NCI-H2029 treated with DMSO at 0.1 percent for 48 hours (cell line): ENCODE measurements around the gene AGAP1.

Experiments
- DNase-seq: peaks from one replicate; lab custom pipeline; 2025; lab: John Stamatoyannopoulos, UW

AGAP1 gene

GRCh38 chr2:235533198-235533597 lies 39.4 kb downstream of the AGAP1 start:
- DNase-seq: no peak

GRCh38 chr2:235533616-235534385 lies 40.0 kb downstream of the AGAP1 start:
- DNase-seq: no peak

GRCh38 chr2:235534678-235535422 lies 41.0 kb downstream of the AGAP1 start:
- no peak for DNase-seq

GRCh38 chr2:235535423-235536130 lies 41.7 kb downstream of the AGAP1 start:
- no peak for DNase-seq

- DNase-seq: no peak
Observed at GRCh38 chr2:235536711-235537110, 42.9 kb downstream of the AGAP1 start.

GRCh38 chr2:235537186-235537585 lies 43.3 kb downstream of the AGAP1 start:
- no peak for DNase-seq

GRCh38 chr2:235537587-235537986 lies 43.7 kb downstream of the AGAP1 start:
- no peak for DNase-seq

GRCh38 chr2:235538144-235538639 lies 44.3 kb downstream of the AGAP1 start:
- DNase-seq: no peak

- DNase-seq: no peak
Observed at GRCh38 chr2:235538981-235539380, 45.1 kb downstream of the AGAP1 start.

GRCh38 chr2:235539773-235540172 lies 45.9 kb downstream of the AGAP1 start:
- no peak for DNase-seq

GRCh38 chr2:235541016-235541415 lies 47.2 kb downstream of the AGAP1 start:
- DNase-seq: no peak

- DNase-seq: peak; percentile 48
Observed at GRCh38 chr2:235541838-235542549, 48.2 kb downstream of the AGAP1 start.

GRCh38 chr2:235542733-235543127 lies 48.9 kb downstream of the AGAP1 start:
- peak; percentile 26 for DNase-seq

GRCh38 chr2:235543128-235543750 lies 49.4 kb downstream of the AGAP1 start:
- no peak for DNase-seq

- no peak for DNase-seq
Observed at GRCh38 chr2:235543851-235544688, 50.2 kb downstream of the AGAP1 start.

GRCh38 chr2:235544689-235544969 lies 50.8 kb downstream of the AGAP1 start:
- DNase-seq: no peak

GRCh38 chr2:235545339-235546150 lies 51.7 kb downstream of the AGAP1 start:
- DNase-seq: no peak

GRCh38 chr2:235546151-235546435 lies 52.2 kb downstream of the AGAP1 start:
- no peak for DNase-seq

- no peak for DNase-seq
Observed at GRCh38 chr2:235546436-235546835, 52.6 kb downstream of the AGAP1 start.

- no peak for DNase-seq
Observed at GRCh38 chr2:235549735-235550377, 56.0 kb downstream of the AGAP1 start.
